HEK293T (cell line): Measurements from ENCODE around the gene APOL1.

Experiments
- BHLHE40 ChIP-seq: fragments of 450-650 bp; IDR thresholded peaks from 2 replicates; pipeline ENCODE4 v1.6.1; 2016; ENCODE audit warnings: mild to moderate bottlenecking, moderate library complexity, borderline replicate concordance
- ELF4 ChIP-seq: fragments of 450-650 bp; IDR thresholded peaks from 2 replicates; pipeline ENCODE4 v1.6.1; 2017; ENCODE audit warnings: antibody characterized with exemption
- FOXA1 ChIP-seq: fragments of 450-650 bp; IDR thresholded peaks from 2 replicates; pipeline ENCODE4 v1.6.1; 2016; ENCODE audit warnings: mild to moderate bottlenecking
- FOXK2 ChIP-seq: fragments of 450-650 bp; IDR thresholded peaks from 2 replicates; pipeline ENCODE4 v1.6.1; 2016; ENCODE audit warnings: mild to moderate bottlenecking
- FOXM1 ChIP-seq: fragments of 450-650 bp; IDR thresholded peaks from 2 replicates; pipeline ENCODE4 v1.6.1; 2017; ENCODE audit warnings: mild to moderate bottlenecking, borderline replicate concordance
- HDGF ChIP-seq: fragments of 450-650 bp; IDR thresholded peaks from 2 replicates; pipeline ENCODE4 v1.6.1; 2017; ENCODE audit warnings: antibody characterized with exemption, borderline replicate concordance
- L3MBTL2 ChIP-seq: fragments of 450-650 bp; conservative IDR thresholded peaks from 2 replicates; pipeline ENCODE4 v1.6.1; 2016; ENCODE audit warnings: mild to moderate bottlenecking
- PKNOX1 ChIP-seq: fragments of 450-650 bp; IDR thresholded peaks from 2 replicates; pipeline ENCODE4 v1.6.1; 2016
- SP1 ChIP-seq: fragments of 450-650 bp; IDR thresholded peaks from 2 replicates; pipeline ENCODE4 v1.6.1; 2017
- SUZ12 ChIP-seq: fragments of 450-650 bp; IDR thresholded peaks from 2 replicates; pipeline ENCODE4 v1.6.1; 2016; ENCODE audit warnings: mild to moderate bottlenecking
- TARDBP ChIP-seq: fragments of 450-650 bp; IDR thresholded peaks from 2 replicates; pipeline ENCODE4 v1.6.1; 2016
- ZNF384 ChIP-seq: fragments of 450-650 bp; IDR thresholded peaks from 2 replicates; pipeline ENCODE4 v1.6.1; 2016

GRCh38 chr22:36301851-36302250 lies 48.9 kb downstream of the APOL1 start:
- TF ChIP-seq ELF4 (no peak), SP1 (no peak), PKNOX1 (no peak), L3MBTL2 (no peak), FOXK2 (no peak), BHLHE40 (no peak), FOXM1 (no peak), ZNF384 (no peak), FOXA1 (no peak), HDGF (no peak), TARDBP (no peak), SUZ12 (no peak)
